Measurements from ENCODE around the gene AIFM1.

AIFM1 gene

DNA sequence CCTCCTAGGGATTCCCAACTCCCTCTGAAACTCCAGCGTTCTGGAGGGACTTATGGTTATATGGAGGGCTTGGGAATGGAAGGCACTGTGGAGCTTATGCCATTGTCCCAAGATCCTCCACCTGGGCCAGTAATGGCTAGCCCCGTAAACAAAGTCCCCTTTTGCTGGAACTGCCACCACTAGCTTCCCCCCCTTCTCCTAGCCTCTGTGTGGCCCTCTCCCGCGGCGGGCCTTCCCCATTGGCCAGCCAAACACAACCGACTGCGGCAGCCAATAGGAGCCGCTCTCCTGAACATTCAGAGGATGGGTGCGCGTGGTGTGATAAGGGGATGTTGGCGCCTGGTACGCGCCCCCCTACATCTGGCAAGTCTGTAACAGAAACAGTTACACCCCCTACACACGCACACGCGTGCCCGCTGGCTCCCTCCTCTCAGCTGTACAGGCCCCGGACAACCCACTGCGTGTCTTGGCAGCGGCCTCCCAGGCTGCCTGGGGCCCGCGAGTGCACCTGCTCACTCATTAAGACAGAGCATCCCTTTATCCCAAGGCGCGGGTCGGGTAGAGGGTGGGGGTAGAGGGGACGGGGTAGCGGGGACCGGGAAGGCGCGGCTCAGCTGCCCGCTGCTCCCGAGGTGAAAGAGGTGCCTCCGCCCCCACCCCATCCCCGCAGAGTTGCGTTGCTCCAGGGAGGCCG, 5.3 kb upstream of the AIFM1 start:
- DNase-seq (ENCODE audit: low read depth), result no peak

DNA sequence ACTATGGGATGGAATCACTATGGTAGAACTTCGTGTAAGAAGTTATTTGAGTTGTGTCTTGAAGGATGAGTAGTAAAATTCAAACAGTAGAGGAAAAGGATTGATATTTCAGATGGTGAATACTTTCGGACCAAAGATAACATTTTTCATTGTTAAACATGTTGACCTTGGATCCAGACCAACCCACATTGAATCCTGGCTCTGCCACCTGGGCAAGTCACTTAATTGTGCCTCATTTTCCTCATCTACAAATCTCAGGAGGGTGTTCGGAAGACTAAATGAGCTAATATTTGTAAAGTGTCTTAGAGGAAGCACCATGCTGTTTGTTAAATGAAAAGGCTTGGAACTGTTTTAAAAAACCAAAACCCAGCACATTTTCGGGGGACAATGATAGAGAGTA, 1.4 kb upstream of the AIFM1 start:
- DNase-seq (ENCODE audit: low read depth), result no peak

DNA sequence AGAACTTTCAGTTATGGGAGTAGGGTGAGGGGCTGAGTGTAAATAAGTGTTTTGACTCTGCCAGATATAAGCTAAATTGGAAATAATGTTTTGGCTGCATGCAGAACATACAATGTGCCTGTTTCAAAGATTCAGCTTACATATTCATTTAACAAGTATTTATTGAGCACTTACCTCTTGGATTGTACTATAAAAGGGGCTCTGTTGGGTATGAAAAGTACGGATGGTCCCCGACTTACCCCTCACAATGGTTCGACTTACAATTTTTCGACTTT, 799 bp upstream of the AIFM1 start:
- no peak for DNase-seq (ENCODE audit: low read depth)

DNA sequence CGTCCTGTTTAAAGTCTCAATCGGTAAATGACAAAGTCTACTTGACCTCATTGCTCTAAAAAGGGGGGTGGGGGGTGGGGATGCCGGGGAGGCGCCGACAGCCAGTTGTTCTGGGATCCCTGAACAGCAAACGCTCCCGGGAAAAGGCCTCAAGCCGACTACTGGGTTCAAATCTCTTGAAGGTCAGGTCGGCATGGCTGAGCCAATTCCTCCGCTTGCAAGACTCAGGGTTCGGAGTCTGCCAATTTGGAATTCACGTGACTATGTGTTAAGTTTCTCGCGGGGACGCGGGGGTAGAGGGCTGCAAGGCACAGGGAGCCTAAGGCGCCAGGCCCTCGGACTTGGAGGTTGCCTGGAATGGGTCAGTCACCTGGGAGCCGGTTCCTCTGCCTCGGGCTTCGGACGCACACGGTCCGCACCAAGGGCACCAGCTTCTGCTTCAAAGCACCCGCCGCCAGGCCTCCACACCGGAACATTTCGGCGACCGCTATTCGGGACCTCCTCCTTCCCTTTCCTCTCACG, 399 bp downstream of the AIFM1 start:
- DNase-seq (ENCODE audit: low read depth), result no peak

DNA sequence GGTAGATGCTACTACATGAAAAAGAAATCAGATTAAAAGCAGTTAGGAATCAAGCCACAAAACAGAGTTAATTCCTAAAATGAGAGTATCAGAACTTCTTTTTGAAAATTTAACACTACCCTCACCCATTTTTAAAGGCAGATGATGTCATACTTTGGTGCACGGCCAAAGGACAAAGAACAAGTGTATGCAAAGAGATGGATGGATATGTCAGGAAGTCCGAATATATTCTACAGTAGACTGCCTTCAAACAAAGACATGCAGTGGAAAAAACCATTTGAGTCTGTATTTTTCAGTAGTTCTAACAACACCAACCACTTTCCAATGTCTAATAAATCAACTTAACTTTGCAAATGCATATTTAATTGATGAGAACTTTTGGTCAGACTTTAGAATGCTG, 2.2 kb downstream of the AIFM1 start:
- no peak for DNase-seq (ENCODE audit: low read depth)

DNA sequence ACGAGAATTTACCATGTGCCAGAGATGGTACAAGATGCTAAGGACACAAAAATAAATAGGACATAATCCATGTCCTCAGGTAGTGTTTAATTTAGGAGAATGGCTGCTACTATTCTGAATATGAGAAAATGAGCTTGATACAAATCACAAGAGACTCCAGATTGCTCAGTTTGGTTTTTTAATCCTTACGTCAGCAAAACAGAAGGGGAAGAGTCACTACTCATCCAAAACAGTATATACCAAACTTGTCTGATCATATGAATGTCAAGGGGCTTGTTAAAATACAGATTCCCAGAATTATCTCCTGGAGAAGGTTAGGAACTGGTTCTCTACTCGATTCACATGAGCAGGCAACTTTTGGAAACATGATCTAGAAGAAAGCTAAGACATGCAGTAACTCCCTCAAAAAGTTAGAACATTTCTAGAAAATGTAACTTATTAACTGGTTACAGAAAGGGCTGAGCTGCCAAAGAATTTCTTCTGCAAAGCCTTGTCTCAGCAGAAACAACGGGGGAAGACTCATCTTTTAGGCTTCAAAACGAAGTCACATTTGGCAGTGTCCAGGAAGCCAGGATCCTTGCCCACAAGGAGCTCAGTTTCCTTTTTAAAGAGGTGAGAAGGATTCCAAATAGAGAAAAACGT, 3.4 kb downstream of the AIFM1 start:
- no peak for DNase-seq (ENCODE audit: low read depth)

DNA sequence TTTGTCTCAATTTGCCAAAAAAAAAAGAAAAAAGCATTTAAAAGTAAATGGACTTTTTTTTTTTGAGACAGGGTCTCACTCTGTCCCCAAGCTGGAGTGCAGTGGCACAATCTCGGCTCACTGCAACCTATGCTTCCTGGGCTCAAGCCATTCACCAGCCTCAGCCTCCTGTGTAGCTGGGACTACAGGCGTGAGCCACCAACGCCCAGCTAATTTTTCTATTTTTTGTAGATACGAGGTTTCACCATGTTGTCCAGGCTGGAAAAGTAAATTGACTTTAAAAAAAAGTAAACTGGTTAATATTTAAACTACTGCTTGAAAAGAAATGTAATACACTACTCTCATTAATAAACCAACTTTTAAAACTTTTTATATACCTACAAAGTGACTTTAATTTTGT, 5.9 kb downstream of the AIFM1 start:
- no peak for DNase-seq (ENCODE audit: low read depth)

DNA sequence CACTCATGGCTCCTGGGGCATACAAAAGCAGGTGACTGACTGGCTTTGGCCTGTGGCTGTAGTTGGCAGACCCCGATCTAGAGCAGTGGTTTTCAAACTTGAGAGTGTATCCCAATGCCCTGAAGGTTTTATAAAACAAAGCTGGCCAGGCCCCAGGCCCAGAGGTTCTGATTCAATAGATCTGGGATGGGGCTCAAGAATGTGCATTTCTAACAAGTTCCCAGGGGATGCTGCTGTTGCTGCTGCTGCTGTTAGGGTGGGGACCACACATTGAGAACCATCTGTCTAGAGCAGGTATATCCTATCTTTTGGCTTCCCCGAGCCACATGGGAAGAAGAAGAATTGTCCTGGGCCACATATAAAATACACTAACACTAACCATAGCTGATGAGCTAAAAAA, 7.3 kb downstream of the AIFM1 start:
- no peak for DNase-seq (ENCODE audit: low read depth)

DNA sequence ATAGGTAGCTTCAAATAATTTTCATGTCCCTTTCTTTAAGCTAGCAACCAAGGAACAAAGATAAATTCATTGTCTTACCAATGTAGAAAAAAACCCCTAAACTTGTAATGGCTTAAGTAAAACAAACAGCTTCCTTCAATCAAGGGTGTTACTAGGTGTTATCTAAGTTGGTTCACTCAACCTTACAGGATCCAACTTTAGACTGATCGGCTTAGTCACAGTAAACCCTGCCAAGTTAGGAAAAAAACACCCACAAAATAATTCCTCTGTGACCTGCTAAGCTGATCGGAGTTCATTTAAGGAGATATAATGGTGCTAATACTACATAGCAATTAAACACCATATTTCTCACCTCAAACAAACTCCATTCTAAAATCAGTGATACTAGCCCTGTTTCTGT, 10.1 kb downstream of the AIFM1 start:
- DNase-seq (ENCODE audit: low read depth), result no peak

DNA sequence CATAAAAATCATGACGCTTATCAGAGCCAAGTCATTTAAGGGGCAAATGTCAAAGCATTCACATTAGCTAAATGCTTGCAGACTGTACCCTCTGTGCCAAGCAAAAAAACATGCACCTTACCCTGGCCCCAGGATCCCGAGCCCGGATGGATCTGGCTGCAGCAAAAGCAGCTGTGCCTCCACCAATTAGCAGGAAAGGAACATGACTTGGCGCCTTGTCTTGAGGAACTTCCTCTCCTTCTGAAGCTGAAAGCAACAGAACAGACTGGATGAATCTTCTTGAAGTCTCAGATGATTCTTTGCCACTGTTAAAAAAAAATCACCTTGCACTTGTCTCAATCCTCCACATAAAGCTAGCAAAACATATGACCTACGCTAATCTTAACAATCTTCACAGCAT, 18.0 kb downstream of the AIFM1 start:
- no peak for DNase-seq (ENCODE audit: low read depth)

DNA sequence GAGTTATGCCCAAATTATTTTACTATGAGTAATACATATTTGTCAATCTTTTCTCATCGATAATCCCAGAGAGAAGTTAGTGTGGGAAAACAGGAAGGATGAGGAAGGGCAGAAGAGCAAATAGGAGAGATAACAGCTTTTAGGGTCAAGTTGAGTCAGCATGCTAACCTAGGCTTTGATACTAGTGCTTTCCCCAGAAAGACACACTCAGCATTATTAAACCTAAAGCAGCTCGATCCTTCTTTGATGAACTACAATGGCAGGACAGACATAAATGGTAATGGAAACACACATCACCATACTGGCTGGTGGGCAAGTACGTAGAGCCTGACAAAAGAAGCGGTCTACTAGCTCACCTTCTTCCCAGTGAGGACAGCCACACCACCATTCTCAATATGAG, 20.5 kb downstream of the AIFM1 start:
- DNase-seq (ENCODE audit: low read depth), result no peak

DNA sequence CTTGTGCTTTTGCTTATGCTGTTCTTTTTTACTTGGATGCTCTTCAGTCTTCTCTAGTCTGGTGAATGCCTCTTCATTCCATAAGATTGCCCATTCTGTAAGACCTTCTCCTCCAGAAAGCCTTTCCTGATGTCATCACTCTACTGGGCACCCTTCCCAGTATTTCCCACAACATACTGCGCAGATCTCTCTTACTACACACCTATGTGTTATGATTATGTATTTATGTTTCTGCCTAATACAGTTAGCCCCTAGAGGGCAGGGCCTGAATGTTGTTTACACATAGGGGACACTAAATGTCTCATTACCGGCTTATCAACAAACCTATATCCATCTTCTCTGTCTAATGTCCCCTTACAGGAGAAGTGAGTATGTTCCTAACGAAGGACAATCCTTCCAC, 21.1 kb downstream of the AIFM1 start:
- DNase-seq (ENCODE audit: low read depth), result no peak

DNA sequence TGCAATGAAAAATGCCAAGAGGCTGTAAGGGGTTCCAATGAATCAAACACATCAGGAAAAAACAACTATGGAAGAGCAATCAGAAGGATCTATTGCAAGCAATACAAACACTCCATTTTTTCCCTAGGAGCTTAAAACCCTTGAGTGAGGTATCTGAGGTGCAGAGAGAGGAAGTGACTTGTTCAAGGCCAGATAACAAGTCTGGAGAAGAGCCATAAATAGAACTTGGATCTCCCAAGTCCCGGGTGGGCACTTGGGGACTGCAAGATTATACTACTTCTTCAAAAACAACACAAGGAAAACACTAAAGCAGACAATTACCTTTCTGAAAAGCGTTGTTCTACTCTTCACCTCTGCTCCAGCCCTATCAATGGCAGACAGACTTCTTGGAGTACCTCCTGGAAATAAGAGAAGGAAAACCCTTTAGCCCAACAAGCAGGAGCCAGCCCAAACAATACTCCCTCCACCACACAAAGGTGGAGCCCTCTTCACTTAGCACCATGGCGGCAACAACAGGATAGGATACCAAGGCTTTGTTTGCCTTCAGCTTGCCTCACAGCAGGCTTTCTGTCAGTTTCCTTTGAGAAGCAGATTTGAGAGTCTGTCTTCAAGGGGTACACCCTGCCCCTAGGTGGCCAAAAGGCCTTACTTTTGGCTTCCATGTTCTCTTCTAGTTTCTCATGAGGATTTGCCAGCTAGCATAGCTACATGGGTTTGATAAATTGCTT, 26.0 kb downstream of the AIFM1 start:
- DNase-seq (ENCODE audit: low read depth), result no peak

DNA sequence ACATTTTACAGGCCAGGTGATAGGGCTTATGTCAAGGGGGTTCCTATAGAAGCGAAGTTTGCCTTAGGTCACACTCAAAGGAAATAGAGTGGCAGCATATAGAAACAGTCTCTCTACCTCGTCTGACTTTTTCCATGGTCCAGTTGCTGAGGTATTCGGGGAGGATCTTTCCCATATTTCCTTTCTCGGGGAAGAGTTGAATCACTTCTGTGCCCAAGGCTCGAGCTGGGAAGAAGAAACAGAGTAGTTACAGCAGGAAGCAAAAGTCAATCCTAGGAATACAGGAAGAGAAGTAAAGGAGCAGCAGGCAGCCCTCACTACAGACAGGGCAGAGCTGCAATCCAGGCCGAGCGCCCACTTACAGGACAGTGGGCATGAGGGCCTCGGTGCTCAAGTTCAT, 28.7 kb downstream of the AIFM1 start:
- no peak for DNase-seq (ENCODE audit: low read depth)

DNA sequence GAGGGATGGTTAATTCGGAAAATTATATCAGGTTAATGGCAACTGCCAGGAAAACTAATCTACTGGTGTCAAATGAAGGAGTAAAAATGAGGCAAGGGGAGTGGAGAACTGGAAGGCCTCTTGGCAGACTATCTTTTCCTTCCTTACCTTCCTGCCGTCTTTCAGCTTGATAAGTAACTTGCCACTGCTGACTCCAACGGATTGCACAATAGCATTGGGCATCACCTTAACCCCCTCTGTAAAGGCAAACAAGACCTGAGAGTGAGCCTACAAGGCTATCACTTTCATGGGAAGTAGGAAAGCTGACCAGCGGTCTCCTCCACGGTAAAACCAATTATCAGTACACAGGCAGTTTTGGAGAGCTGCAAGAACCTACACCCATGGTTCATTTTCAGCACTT, 29.1 kb downstream of the AIFM1 start:
- DNase-seq (ENCODE audit: low read depth), result no peak

DNA sequence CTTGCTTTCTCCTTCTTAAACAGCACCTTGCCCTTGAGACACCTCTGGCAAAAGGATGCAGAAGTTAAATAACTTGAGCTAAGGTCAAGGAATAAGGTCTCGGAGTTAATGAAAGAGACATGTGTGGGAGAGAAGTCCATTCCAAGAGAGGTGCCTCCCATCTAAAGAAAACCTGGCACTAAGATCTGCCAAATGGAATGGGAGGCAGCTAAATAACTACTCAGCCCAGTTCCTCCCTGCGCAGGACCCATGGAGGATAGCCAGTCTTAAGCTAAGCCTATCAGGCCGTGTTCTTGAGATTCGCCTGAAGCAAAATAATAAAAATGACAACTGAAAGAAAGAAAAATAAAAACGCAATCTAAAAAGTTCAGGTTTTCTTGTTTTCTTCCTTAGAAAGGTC, 34.7 kb downstream of the AIFM1 start:
- DNase-seq (ENCODE audit: low read depth), result no peak

DNA sequence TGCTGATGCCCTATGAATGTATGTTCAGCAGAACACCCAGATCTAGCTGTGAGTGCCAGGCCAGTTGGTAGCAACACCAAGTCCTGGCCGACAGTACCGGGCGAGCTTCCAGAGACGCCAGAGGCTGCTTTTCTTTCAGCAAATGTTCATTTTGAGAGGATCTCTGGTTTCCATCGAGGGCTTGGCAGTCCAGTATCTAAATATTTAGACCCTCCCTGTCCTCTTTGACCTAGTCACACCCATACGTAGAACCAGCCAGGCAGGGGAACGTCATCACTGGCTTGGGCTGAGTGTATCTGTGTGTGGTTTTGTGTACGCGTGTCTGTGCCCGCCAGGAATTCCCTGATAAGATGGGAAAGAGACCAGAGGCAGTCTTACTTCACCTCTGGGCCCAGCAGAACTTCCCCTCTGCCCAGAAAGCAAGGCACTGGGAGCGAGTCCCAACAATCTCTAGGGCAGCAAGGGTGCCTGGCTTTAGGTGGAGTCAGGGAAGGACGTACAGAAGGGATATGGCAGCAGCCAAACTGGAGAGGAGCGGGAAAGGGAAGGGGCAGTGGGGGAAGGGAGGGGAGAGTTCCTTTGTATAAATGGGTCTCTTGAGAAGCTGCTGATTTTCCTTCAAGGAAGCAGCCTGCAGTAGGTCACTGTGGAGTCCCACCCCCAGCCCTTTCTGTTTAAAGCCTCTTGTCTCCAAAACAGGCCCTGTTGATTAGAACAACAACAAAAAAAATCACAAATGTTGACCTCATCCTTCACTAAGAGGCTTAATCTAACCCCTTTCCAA, 40.4 kb downstream of the AIFM1 start:
- DNase-seq (ENCODE audit: low read depth), result no peak

DNA sequence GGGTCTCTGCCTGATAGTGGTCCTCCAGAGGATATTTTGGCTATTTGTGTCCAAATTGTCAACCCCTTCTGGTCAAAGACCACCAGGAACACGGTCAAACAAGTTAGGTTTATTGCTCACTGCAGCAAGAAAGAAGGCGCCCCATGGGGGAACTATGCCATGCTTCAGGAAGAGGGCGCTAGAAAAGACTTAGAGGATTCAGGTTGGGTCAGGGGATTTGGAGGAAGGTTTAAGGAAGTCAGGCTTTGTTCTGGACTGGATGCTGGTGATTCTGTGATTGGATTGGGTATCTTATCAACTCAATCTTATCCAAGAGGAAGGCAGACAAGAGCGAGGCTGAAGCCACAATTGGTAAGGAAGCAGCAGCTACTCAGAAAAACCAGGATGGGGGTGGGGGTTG, 41.1 kb downstream of the AIFM1 start:
- no peak for DNase-seq (ENCODE audit: low read depth)

DNA sequence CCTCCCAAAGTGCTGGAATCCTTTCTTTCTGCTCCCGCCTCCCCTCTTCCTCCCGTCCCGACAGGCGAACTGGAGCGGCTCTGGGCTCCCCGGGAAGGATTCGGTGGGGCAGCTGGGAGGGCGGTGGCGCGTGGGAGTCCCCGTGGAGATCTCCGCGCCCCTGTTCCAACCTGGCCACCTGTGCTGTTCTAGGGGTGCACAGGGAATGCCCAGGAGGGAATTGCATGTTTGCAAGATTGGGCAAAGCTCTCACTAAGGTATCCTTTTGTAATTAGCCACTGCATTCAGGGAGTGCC, 44.2 kb downstream of the AIFM1 start:
- no peak for DNase-seq (ENCODE audit: low read depth)

DNA sequence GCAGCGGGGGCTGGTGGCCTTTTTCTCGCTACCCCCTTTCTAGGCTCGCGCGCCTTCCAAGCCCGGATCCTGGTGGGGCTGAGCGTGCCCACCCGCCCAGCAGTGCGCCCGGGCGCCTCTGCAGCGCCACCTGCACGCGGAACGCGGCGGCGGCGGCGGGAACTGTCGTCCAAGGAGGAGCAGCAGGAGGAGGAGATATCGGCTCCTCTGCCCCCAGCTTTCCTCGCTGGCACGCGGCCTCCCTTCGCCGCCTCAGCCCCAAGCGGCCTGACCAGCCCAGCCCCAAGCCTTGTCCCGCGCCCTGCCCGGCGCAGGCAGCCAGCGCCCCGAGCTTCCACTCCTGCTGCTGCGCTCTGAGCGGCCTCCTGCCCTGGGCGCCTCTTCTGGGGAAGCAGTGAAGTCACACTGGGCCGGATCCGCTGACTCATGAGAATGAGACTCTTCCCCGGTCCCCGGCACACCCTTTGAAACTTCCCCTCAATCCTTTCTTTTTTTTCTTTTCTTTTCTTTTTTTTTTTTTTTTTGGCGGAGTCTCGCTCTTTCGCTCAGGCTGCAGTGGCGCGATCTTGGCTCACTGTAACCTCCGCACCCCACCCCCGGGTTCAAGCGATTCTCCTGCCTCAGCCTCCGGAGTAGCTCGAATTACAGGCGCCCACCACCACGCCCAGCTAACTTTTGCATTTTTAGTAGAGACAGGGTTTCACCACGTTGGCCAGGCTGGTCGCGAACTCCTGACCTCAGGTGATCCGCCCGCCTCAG, 44.7 kb downstream of the AIFM1 start:
- DNase-seq (ENCODE audit: low read depth), result no peak

DNA sequence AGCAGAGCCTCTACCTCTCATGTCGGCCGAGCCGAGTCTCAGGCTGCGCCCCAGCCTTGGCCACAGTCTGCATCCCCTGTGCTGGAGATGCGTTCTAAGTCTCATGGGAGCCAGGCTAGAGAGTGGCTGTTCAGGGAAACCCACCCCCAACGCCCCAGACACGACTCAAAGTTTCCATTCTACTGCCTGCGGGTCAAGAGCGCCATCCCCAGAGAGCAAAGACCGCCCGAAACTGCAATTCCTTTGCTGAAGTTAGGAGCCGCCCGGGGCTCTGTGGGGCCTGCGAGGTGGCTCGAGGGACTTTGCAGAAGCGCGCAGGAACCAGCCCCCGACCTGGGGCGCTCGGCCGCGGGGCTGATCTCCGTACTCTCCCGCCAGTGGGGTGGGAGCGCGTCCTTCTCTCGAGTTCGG, 45.3 kb downstream of the AIFM1 start:
- DNase-seq (ENCODE audit: low read depth), result no peak

DNA sequence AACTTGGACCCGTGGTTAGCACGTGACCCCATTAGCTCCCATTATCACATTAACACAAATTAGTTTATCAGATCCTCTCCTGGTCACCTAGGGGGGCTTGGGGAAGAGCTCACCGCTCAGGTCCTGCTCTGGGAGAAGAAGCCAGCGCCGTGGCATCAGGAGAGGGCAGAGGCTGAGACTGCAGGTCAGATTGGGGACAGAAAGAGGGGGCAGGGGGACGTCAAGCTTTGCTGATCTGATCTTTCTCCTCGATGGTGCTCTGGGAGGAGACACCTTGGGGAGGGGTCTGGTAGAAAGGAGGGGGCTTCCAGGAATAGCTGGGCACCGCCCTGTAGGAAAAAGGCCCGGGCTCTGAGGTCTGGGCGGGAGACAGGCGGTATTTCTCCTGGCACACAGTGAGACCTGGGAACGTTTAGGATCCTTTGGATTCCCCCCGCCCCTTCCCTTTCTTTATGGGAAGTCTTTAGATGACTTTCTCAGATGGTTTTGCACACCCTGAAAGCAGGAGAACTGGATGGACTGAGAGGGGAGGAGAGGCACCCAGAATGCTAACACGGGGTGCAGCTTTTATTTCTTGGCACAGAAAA, 46.2 kb downstream of the AIFM1 start:
- DNase-seq (ENCODE audit: low read depth), result no peak
